Fibroblast of skin of left biceps (primary cell): Measurements from ENCODE around the gene ADCY9.
A peak's percentile ranks its signal among the peaks of the same experiment; 100 is the strongest.
"Not testable (repeated sequence)": the region's sequence is repeated elsewhere in the genome, so short reads cannot be mapped to it uniquely, and the experiment has no call there.

Experiments
- DNase-seq, 2 experiments: peaks; one replicate each; pipeline ENCODE4 v3.0.0-alpha.2; 2013; ENCODE audit warnings: low read depth in 2 of 2

ADCY9 gene

GRCh38 chr16:3950343-3951193 is 165.7 kb downstream of the ADCY9 start:
- DNase-seq, result peak; percentile 81 to 82

GRCh38 chr16:3949946-3950342 is 166.3 kb downstream of the ADCY9 start:
- DNase-seq, result no peak

- DNase-seq, result no peak
Measured at GRCh38 chr16:3949287-3949686, 167.0 kb downstream of the ADCY9 start.

GRCh38 chr16:3948378-3948995 is 167.8 kb downstream of the ADCY9 start:
- no peak for DNase-seq

GRCh38 chr16:3946604-3947180 is 169.6 kb downstream of the ADCY9 start:
- DNase-seq, result no peak

- DNase-seq, result peak; percentile 99
Measured at GRCh38 chr16:3945751-3946603, 170.3 kb downstream of the ADCY9 start.

GRCh38 chr16:3944457-3944856 is 171.8 kb downstream of the ADCY9 start:
- DNase-seq, result not testable (repeated sequence)

GRCh38 chr16:3942146-3942545 is 174.1 kb downstream of the ADCY9 start:
- DNase-seq, result not testable (repeated sequence)

GRCh38 chr16:3938843-3939624 is 177.2 kb downstream of the ADCY9 start:
- peak; percentile 82 to 83 for DNase-seq

DNA sequence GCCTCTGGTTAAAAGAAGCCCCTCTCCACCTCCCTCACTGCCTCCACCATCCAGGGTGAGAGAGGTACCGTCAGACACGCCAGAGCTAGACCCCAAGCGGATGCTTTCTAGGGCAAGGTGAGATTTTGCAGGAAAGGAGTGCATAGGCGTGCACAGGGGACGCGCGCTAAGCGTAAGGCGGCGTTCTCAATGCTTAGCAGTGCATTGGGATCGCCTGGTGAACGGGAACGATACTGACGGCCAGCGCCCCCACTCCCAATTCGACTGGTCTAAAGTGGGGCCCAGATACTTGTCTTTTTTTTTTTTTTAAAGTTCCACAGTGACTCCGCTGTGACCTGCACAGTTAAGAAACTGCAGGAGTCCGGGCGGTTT is 177.8 kb downstream of the ADCY9 start:
- no peak for DNase-seq

DNA sequence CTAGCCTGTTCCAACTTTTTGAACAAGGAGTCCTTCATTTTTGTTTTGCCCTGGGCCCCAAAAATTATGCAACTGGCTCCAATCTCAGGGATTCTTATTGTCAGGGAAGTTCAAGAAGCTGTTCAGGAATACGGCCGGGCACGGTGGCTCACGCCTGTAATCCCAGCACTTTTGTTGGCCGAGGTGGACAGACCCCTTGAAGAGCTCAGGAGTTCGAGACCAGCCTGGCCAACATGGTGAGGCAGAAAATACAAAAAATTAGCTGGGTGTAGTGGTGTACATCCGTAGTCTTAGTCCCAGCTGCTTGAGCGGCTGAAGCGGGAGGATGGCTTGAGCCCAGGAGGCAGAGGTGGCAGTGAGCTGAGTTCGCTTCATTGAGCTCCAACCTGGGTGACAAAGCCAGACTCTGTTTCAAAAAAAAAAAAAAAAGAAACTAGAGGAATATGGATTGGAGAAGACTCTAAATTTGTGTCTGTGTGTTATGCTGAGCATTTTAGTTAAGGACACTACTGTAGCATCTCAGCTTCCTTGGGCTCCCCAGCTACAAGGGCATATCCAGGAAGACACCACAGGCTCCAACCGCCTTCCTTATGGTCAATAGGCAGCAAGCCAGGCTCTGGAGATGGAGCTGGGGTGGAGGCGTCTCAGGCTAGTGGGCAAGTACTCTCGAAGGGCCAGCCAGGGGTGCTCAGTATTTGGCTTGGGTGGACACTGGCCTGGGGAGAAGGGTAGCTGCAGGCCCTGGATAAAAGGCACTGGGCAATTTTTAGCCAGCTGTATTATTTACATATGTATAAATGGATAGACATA is 179.0 kb downstream of the ADCY9 start:
- no peak for DNase-seq

GRCh38 chr16:3935921-3936320 is 180.3 kb downstream of the ADCY9 start:
- no peak for DNase-seq

DNA sequence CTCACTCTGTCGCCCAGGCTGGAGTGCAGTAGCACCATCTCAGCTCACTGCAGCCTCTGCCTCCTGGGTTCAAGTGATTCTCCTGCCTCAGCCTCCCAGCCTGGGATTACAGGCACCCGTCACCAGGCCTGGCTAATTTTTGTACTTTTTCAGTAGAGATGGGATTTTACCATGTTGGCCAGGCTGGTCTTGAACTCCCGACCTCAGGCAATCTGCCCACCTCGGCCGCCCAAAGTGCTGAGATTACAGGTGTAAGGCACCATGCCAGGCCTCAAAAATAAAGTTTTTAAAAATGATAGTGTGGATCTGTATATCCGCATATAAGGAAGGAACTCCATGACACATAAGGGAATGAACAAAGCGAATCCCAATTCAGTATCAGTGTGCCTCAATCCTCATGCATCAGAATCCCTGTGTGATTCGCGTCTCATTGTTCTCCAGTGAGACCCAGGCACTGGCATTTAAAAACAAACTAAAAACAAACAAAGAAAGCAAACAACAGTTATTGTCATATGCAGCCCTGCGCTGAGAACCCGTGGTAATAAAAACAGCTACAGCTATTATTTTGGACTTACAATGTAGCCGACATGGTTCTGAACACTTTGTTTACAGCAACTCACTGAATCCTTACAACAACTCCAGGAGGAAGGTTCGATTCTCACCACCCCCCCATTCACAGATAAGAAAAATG is 181.6 kb downstream of the ADCY9 start:
- no peak for DNase-seq

GRCh38 chr16:3927147-3927546 is 189.1 kb downstream of the ADCY9 start:
- not testable (repeated sequence) for DNase-seq

DNA sequence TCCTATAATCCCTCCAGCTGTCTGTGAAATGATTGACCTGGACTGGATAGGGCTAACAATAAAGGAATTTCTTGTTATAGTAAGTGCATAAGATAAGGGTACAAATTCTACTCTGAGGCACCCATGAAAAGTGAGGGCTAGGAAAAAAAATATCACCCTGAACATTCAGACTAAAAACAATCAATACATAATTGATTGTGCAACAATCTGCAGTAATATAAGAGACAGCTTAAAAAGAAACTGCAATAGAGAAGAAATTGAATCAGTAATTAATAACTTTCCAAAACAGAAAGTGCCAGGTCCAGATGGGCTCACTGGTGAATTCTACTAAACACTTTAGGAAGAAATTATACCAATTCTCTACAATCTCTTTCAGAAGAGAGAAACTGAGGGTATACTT is 191.5 kb downstream of the ADCY9 start:
- DNase-seq, result no peak

DNA sequence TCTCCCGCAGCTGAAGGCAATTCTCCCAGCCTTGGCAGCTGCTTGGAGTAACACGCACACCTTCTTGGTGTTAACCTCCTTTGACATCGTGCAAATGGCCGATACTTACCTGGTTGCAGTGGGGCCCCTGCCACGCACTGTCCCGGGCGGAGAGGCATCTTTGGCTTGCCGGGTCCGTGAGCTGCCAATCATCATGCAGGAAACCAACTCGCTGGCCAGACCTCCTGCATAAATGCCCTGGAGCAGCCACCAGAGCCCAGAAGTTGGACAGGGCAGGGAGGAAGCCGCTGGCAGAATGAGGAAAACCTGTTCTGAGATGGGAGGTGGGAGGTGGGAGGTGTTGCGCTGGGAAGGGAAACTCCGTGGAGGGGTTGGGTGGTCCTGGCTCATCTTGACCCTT is 194.0 kb downstream of the ADCY9 start:
- DNase-seq, result no peak

DNA sequence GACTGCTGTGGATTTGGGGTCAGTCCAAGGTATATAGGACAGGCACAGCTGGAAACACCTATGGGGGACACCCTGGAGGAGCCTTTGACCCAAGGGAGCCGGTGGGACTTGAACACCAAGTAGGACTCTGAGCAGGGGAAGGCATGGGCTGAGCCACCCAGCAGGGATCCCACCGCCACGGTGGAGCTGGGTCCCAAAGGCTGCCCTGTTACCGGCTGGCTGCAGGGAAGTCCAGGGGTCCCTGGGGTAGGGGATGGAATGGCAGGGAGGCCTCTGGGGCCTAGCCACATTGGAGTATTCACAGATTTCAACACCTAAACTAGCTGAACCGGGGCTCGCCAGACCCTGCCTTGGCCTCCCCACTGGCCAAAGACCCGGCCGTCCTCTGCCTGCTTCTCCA is 196.0 kb downstream of the ADCY9 start:
- no peak for DNase-seq

DNA sequence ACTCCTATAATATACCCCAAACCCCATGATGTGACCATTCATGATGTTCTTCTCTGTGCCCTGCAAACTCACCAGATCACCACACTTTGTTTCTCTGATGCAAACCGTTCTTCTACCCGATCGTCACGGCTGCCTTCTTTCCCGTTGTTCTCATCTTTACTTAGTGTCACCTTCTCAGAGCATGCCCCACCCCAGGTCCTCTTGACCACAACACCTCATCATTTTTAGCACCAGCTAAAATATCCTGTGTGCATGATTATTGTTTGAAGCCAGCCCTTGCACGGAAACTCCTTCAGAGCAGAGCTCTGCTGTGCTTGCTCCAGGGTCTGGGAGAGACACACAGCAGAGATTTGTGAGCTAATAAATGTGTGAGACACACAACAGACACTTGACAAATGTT is 196.8 kb downstream of the ADCY9 start:
- no peak for DNase-seq

DNA sequence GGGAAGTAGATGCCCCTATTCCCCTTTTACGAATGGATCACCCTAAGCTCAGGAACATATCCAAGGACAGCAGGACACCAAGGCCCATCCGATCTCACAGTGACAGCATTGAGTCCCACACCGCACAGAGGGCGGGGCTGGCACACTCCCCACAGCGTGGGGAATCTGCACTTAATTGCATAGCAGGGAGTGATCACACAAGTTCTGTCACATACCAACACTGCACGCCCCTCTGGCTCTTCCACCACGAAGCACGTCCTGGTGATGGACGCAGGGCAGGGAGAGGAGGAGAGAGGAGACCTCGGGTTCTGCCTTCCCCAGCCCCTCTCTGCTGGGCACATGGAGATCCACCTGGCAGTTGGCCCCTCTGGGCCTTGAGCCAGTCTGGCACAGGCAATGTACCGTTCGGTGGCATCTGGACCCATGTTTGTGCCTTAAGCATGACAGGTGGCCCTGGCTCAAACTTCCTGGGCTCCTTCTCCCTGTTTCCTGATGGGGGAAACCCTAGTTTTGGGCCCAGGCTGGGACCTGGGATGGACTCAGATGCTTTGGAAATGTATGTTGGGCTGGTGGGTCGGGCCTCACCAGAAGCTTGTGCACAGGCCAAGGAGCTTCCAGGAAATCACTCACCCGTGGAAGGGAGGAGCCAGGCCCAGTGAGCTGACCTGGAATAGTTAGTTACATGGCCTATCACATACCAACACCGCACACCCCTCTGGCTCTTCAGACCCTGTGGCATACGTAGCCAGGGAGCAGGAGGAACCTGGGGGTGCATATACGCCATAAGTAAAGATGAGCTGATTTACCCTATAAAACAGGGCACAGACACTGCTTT is 200.6 kb downstream of the ADCY9 start:
- no peak for DNase-seq
